ENCODE results near the gene STUM. TPM values are rescaled to one million over a fixed set of nuclear protein-coding genes. Genes with fewer than 3 reads are reported as not detected.

Gene STUM
- total RNA-seq, 1 experiment from 2014 or later = 0.11 TPM

- no CpG with 5 or more reads among the region's 4 CpGs for WGBS (ENCODE audit: extremely low coverage, insufficient read length, low lambda C conversion rate)
- Histone ChIP-seq H3K79me1 (ENCODE audit: insufficient read depth, low read depth, low read length, poor library complexity, severe bottlenecking) (no peaks in the 10 kb centered on the region), H4K5ac (ENCODE audit: insufficient read length, low read depth, low read length) (no peak overlapping the region), H3K23ac (ENCODE audit: insufficient read length, low read depth, low read length) (no peak overlapping the region), H4K91ac (ENCODE audit: insufficient read length, low read depth, low read length) (no peak overlapping the region), H3K56ac (ENCODE audit: insufficient read length, low read depth, low read length) (no peak overlapping the region), H2BK20ac (ENCODE audit: low read depth, low read length, poor library complexity, severe bottlenecking) (no peak overlapping the region), H3K9ac (ENCODE audit: extremely low read depth, insufficient read length, low read length) (no peak overlapping the region), H3K23me2 (ENCODE audit: insufficient read length, low read depth, low read length, poor library complexity, severe bottlenecking) (no peaks in the 10 kb centered on the region), H2BK12ac (ENCODE audit: insufficient read length, low read depth, low read length) (no peak overlapping the region), H2BK15ac (ENCODE audit: low read depth, low read length) (no peak overlapping the region), H4K20me1 (ENCODE audit: control insufficient read depth, insufficient read depth, insufficient read length) (no peaks in the 10 kb centered on the region), H3K27ac (ENCODE audit: insufficient read length, low read depth, low read length) (no peak overlapping the region), H3K14ac (ENCODE audit: insufficient read depth, low read length) (no peak overlapping the region), H3K4ac (ENCODE audit: low read depth, low read length) (no peak overlapping the region), H3K18ac (ENCODE audit: insufficient read length, low read depth, low read length) (peak overlapping the region; percentile 50), H2AK5ac (ENCODE audit: insufficient read length, low read length) (no peak overlapping the region), H3K9me3 (ENCODE audit: control insufficient read depth, low read depth, low read length) (no peaks in the 10 kb centered on the region), H3T11ph (ENCODE audit: low read length) (no peak overlapping the region), H3K79me2 (ENCODE audit: insufficient read depth, low read length) (no peaks in the 10 kb centered on the region), H2AFZ (ENCODE audit: low read length) (no peak overlapping the region), H3K27me3 (ENCODE audit: insufficient read depth, low read length) (no peaks in the 10 kb centered on the region), H4K8ac (replicated peaks; ENCODE audit: insufficient read length, low read depth, low read length) (no peak overlapping the region), H3K4me2 (ENCODE audit: insufficient read depth, insufficient read length, low read length) (no peak overlapping the region), H2BK120ac (ENCODE audit: low read depth, low read length, poor library complexity, severe bottlenecking) (no peak overlapping the region), H3K4me1 (ENCODE audit: insufficient read depth, low read length) (no peaks in the 10 kb centered on the region), H2BK5ac (ENCODE audit: insufficient read length, low read length) (no peak overlapping the region)
- no peak for DNase-seq
- no peak overlapping the region; a peak in 1 of 7 replicates for H3K27ac Mint-ChIP-seq
- H3K36me3 Mint-ChIP-seq (ENCODE audit: insufficient read depth in 1 of 3, low read depth in 3 of 3) = no peaks in the 10 kb centered on the region; a peak in 1 of 7 replicates
- no peak overlapping the region; a peak in 1 of 5 replicates for H3K4me3 Mint-ChIP-seq
- no peaks in the 10 kb centered on the region for H3K9me3 Mint-ChIP-seq
- peaks cover 18 to 19% of the 10 kb centered on the region in 2 experiments for H3K4me1 Mint-ChIP-seq
- TF ChIP-seq, protein P1, sequence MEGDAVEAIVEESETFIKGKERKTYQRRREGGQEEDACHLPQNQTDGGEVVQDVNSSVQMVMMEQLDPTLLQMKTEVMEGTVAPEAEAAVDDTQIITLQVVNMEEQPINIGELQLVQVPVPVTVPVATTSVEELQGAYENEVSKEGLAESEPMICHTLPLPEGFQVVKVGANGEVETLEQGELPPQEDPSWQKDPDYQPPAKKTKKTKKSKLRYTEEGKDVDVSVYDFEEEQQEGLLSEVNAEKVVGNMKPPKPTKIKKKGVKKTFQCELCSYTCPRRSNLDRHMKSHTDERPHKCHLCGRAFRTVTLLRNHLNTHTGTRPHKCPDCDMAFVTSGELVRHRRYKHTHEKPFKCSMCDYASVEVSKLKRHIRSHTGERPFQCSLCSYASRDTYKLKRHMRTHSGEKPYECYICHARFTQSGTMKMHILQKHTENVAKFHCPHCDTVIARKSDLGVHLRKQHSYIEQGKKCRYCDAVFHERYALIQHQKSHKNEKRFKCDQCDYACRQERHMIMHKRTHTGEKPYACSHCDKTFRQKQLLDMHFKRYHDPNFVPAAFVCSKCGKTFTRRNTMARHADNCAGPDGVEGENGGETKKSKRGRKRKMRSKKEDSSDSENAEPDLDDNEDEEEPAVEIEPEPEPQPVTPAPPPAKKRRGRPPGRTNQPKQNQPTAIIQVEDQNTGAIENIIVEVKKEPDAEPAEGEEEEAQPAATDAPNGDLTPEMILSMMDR (conservative IDR thresholded peaks at IDR 0.05) = no peak
- H3K27me3 Mint-ChIP-seq (ENCODE audit: low read depth) = peaks cover 26% of the 10 kb centered on the region
Observed at GRCh38 chr1:226531360-226532093, 17.0 kb upstream of the STUM start.

Measured in H9 (cell line).